ENCODE data around the gene CUL7. TPM values are rescaled to one million over a fixed set of nuclear protein-coding genes. Genes with fewer than 3 reads are reported as not detected.

The CUL7 gene
- total RNA-seq, 2 experiments from 2014 or later = 14.1 to 14.9 TPM

GRCh38 chr6:43060034-43060754 is 6.5 kb upstream of the CUL7 start:
- CTCF ChIA-PET (ENCODE audit: unreplicated experiment) = interaction anchor here (0.6 to 1.0 kb wide), 3 partner anchors 83 to 92 kb away, joined by 3 to 4 read pairs (median 3); no protein-coding TSS in a partner anchor
- no peak for TF ChIP-seq CTCF (conservative IDR thresholded peaks at IDR 0.05; ENCODE audit: low read length)
- no peak for TF ChIP-seq EZH2phosphoT487 (IDR thresholded peaks at IDR 0.05; ENCODE audit: borderline replicate concordance, low read depth, low read length)
- H3K36me3 ChIP-seq (ENCODE audit: insufficient read depth, low read length) = peaks cover 11% of the 10 kb centered on the region
- no peaks in the 10 kb centered on the region for H3K9me2 ChIP-seq (ENCODE audit: insufficient read depth, low read length)
- H3K9me3 ChIP-seq (ENCODE audit: low read length) = no peaks in the 10 kb centered on the region
- H3K79me2 ChIP-seq (ENCODE audit: insufficient read depth, low read depth, low read length) = peaks cover 17% of the 10 kb centered on the region
- peak overlapping the region; percentile 95 for H3K4me3 ChIP-seq (ENCODE audit: low read depth, low read length, poor library complexity, severe bottlenecking)
- peak overlapping the region; percentile 13 for H3K27ac ChIP-seq (ENCODE audit: low read depth, low read length, poor library complexity, severe bottlenecking)
- H3K4me1 ChIP-seq (ENCODE audit: insufficient read depth, low read length, poor library complexity, severe bottlenecking) = peaks cover 17% of the 10 kb centered on the region
- no TSS peak for BruUV-seq (replicated peaks)
- intact Hi-C loops (cut with micrococcal nuclease; ENCODE audit: unreplicated experiment) = no loop called here
- H3K4me2 ChIP-seq (ENCODE audit: low read length) = peak overlapping the region; percentile 97
- POLR2A ChIA-PET = interaction anchor here (0.7 to 2.2 kb wide), 6 partner anchors 16 to 461 kb away, joined by 3 to 6 read pairs (median 3); partner anchors contain the start of gene PTK7
- peak overlapping the region; percentile 87 for H2AFZ ChIP-seq (ENCODE audit: low read length)
- DNase-seq (ENCODE audit: low spot score) = no peak
- H4K20me1 ChIP-seq (ENCODE audit: insufficient read depth, low read length) = no peaks in the 10 kb centered on the region

GRCh38 chr6:43059168-43060033 is 5.8 kb upstream of the CUL7 start, which contains the start of the genes KLC4 and MRPL2:
KLC4 (plus strand) TSS chr6:43059631; CDS start chr6:43061336, 1,705 bp downstream.
MRPL2 (minus strand) TSS chr6:43059434; CDS start chr6:43059381, 53 bp downstream.
- ChIA-PET CTCF (ENCODE audit: unreplicated experiment) (interaction anchor here (0.9 to 1.2 kb wide), 3 partner anchors 12 to 165 kb away, joined by 3 to 4 read pairs (median 3); no protein-coding TSS in a partner anchor), POLR2A (interaction anchor here (0.6 to 2.2 kb wide), 15 partner anchors 9 to 920 kb away, joined by 3 to 7 read pairs (median 4); partner anchors contain the start of genes KLHDC3, MEA1, PEX6 and PPP2R5D)
- Histone ChIP-seq H3K36me3 (ENCODE audit: insufficient read depth, low read length) (peaks cover 11% of the 10 kb centered on the region), H3K9me3 (ENCODE audit: low read length) (no peaks in the 10 kb centered on the region), H3K9me2 (ENCODE audit: insufficient read depth, low read length) (no peaks in the 10 kb centered on the region), H3K4me1 (ENCODE audit: insufficient read depth, low read length, poor library complexity, severe bottlenecking) (peaks cover 18% of the 10 kb centered on the region), H3K4me2 (ENCODE audit: low read length) (peak within 1 kb of the TSS; percentile 97), H3K4me3 (ENCODE audit: low read depth, low read length, poor library complexity, severe bottlenecking) (peak within 1 kb of the TSS; percentile 95), H3K79me2 (ENCODE audit: insufficient read depth, low read depth, low read length) (peaks cover 17% of the 10 kb centered on the region), H4K20me1 (ENCODE audit: insufficient read depth, low read length) (no peaks in the 10 kb centered on the region), H2AFZ (ENCODE audit: low read length) (peak within 1 kb of the TSS; percentile 87), H3K27ac (ENCODE audit: low read depth, low read length, poor library complexity, severe bottlenecking) (peak within 1 kb of the TSS; percentile 23)
- DNase-seq (ENCODE audit: low spot score) = peak; percentile 99
- TF ChIP-seq EZH2phosphoT487 (IDR thresholded peaks at IDR 0.05; ENCODE audit: borderline replicate concordance, low read depth, low read length) = no peak
- TF ChIP-seq CTCF (conservative IDR thresholded peaks at IDR 0.05; ENCODE audit: low read length) = no peak
- intact Hi-C loops (cut with micrococcal nuclease; ENCODE audit: unreplicated experiment) = no loop called here
- no TSS peak for BruUV-seq (replicated peaks)
